ENCODE results near the gene TSEN2. TPM values are rescaled to one million over a fixed set of nuclear protein-coding genes. Genes with fewer than 3 reads are reported as not detected.
A peak's percentile ranks its signal among the peaks of the same experiment; 100 is the strongest.

The TSEN2 gene
- total RNA-seq, 1 donor from 2014 or later = 28.1 TPM

DNA sequence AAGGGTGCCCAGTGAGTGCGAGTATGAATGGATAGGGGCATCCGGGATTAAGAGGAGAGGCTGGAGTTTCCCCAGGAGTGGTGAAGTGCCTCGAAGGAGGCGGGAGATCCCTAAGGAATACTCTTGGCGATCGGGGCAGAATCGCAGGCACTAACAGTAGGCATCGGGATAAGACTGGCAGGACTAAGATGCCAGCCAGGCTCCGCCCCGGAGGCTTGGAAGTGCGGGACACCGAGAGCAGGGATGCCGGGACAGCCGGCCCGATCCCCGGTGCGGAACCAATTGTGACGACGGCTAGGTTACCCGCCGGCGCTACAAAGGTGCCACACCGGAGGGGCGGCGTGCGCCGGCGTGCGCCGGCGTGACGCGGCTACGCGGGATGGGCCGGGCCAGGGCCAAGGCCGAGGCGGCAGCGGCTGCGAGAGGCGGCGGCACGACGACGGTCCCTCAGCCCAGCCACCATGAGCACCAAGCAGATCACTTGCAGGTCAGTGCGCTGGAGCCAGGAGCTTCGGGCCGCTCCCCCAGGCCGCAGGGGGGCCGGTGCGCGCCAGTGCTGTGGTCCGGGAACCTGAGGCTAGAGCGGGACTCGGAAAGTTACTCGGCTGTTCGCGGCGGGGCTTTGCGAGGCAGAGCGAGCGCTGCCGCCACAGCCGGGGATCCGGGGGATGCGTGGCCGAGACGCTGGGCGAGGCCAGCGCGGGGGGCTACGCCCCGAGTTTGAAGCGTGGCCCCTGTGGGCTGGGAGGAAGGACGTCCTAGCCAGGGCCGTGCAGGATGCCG lies 72.6 kb downstream of the TSEN2 start, which contains the start of gene MKRN2:
Gene MKRN2 (plus strand): TSS at position 398 of the 783 bp plus-strand sequence. CDS start 64 bp downstream, at position 462.
- H3K9me3 Mint-ChIP-seq = no peaks in the 10 kb centered on the region
- peaks cover 41% of the 10 kb centered on the region for H3K4me1 Mint-ChIP-seq
- no peaks in the 10 kb centered on the region for H3K36me3 Mint-ChIP-seq (ENCODE audit: low read depth)
- H3K4me3 Mint-ChIP-seq = peak within 1 kb of the TSS; percentile 89
- DNase-seq (ENCODE audit: low read depth, low spot score) = peak; percentile 85
- no peak for TF ChIP-seq CTCF (conservative IDR thresholded peaks at IDR 0.05)
- peaks cover 17% of the 10 kb centered on the region for H3K27me3 Mint-ChIP-seq (ENCODE audit: low read depth)
- peak within 1 kb of the TSS; percentile 88 for H3K27ac Mint-ChIP-seq (ENCODE audit: unreplicated experiment)

DNA sequence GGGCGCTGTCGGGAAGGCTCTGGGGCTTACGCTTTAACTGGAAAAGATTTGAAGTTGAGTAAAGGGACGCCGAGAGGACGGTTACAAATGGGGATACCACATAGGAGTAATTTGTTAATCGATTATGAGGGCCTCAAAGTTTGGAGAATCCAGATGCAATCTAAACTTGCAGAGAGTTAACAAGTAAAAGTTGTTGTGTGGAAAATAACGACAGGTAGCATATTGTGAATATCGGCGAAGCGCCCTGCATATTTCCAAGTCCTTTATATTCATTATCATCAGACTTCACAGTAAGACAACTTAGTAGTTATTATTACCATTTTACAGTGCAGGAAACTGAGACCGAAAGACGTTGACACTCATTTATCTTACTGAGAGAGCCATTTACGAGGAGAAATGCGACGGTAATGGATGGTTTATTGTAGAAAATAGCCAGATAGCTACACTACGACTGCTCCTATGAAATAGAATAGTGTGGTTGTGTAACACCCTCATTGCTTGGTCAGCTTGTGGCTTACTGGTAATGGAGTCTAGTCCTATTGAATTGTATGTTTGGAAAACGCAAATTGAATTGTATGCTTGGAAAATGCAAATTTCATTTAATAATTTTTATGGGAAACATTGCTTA lies 73.3 kb downstream of the TSEN2 start:
- TF ChIP-seq CTCF (conservative IDR thresholded peaks at IDR 0.05) = no peak
- no peaks in the 10 kb centered on the region for H3K36me3 Mint-ChIP-seq (ENCODE audit: low read depth)
- H3K9me3 Mint-ChIP-seq = no peaks in the 10 kb centered on the region
- no peak for DNase-seq (ENCODE audit: low read depth, low spot score)
- peak overlapping the region; percentile 79 for H3K27ac Mint-ChIP-seq (ENCODE audit: unreplicated experiment)
- H3K4me3 Mint-ChIP-seq = peak overlapping the region; percentile 89
- peaks cover 17% of the 10 kb centered on the region for H3K27me3 Mint-ChIP-seq (ENCODE audit: low read depth)
- H3K4me1 Mint-ChIP-seq = peaks cover 48% of the 10 kb centered on the region

DNA sequence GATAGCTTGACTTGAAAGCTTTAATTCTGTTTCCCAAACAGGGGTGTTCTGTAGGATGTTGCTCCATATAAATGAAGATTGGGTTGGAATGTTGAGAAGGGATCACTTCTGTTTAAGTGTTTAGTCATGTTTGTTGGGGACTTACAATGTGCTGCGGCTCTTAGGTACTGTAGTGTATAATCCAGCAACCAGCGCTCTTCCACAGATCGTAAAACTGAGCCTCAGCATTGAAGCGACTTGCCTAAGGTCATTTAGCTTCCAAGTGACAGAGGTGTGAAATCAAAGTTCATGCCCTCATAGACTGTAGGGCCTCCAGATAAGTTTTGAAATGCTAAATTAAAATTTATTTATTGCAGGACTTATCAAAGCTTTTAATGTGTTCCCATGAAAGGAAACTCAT lies 74.4 kb downstream of the TSEN2 start:
- Mint-ChIP-seq H3K36me3 (ENCODE audit: low read depth) (no peaks in the 10 kb centered on the region), H3K27me3 (ENCODE audit: low read depth) (peaks cover 9% of the 10 kb centered on the region), H3K4me1 (peaks cover 56% of the 10 kb centered on the region), H3K4me3 (peak overlapping the region; percentile 89), H3K27ac (ENCODE audit: unreplicated experiment) (no peak overlapping the region), H3K9me3 (no peaks in the 10 kb centered on the region)
- no peak for DNase-seq (ENCODE audit: low read depth, low spot score)
- TF ChIP-seq CTCF (conservative IDR thresholded peaks at IDR 0.05) = no peak

DNA sequence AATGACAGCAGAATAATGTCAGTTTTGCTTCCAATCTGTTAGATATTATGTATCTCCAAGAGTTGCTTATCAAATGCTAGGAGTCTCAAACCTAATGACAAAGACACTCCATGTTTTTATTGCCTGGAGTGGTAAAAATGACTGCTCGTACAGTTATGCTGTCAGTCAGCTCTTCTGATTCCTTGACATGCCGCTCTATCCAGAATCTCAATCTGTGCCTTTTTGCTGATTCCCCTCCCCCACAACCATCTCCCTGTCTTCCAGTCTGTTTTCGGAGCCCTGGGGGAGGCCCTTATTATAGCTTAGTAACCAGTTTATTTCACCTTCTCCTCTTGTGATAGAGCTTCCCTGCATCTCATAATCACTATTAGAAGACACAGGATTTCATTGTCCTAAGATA lies 75.2 kb downstream of the TSEN2 start:
- Mint-ChIP-seq H3K36me3 (ENCODE audit: low read depth) (no peaks in the 10 kb centered on the region), H3K4me1 (peaks cover 57% of the 10 kb centered on the region), H3K27me3 (ENCODE audit: low read depth) (peaks cover 3% of the 10 kb centered on the region), H3K4me3 (peak overlapping the region; percentile 89), H3K27ac (ENCODE audit: unreplicated experiment) (no peak overlapping the region), H3K9me3 (no peaks in the 10 kb centered on the region)
- no peak for TF ChIP-seq CTCF (conservative IDR thresholded peaks at IDR 0.05)
- DNase-seq (ENCODE audit: low read depth, low spot score) = no peak

- H3K27me3 Mint-ChIP-seq (ENCODE audit: low read depth) = no peaks in the 10 kb centered on the region
- H3K27ac Mint-ChIP-seq (ENCODE audit: unreplicated experiment) = no peak overlapping the region
- no peak for TF ChIP-seq CTCF (conservative IDR thresholded peaks at IDR 0.05)
- no peak for DNase-seq (ENCODE audit: low read depth, low spot score)
- H3K4me3 Mint-ChIP-seq = peak overlapping the region; percentile 34
- H3K9me3 Mint-ChIP-seq = no peaks in the 10 kb centered on the region
- peaks cover 65% of the 10 kb centered on the region for H3K4me1 Mint-ChIP-seq
- H3K36me3 Mint-ChIP-seq (ENCODE audit: low read depth) = no peaks in the 10 kb centered on the region
Measured at GRCh38 chr3:12560505-12561190, 76.4 kb downstream of the TSEN2 start.
